ENCODE results near the gene TWSG1.

- TF ChIP-seq RAD21 (IDR thresholded peaks at IDR 0.05; ENCODE audit: low read depth), result no peak
- no peak for TF ChIP-seq FOXM1 (IDR thresholded peaks at IDR 0.05; ENCODE audit: borderline replicate concordance, low read depth)
- TF ChIP-seq YY1 (IDR thresholded peaks at IDR 0.05; ENCODE audit: low read depth), result no peak
- no peak for TF ChIP-seq TEAD4 (IDR thresholded peaks at IDR 0.05)
- TF ChIP-seq EP300 (IDR thresholded peaks at IDR 0.05; ENCODE audit: borderline replicate concordance), result no peak
- TF ChIP-seq TCF12 (IDR thresholded peaks at IDR 0.05; ENCODE audit: low read depth), result no peak
- TF ChIP-seq REST (IDR thresholded peaks at IDR 0.05; ENCODE audit: low read depth), result no peak
- no peak for TF ChIP-seq USF1 (IDR thresholded peaks at IDR 0.05)
- no peak for TF ChIP-seq TAF1 (IDR thresholded peaks at IDR 0.05; ENCODE audit: low read depth)
- no peak for TF ChIP-seq MAX (IDR thresholded peaks at IDR 0.05)
- no peak for TF ChIP-seq EGR1 (IDR thresholded peaks at IDR 0.05)
- no peak for TF ChIP-seq NFIC (IDR thresholded peaks at IDR 0.05)
- TF ChIP-seq CEBPB (IDR thresholded peaks at IDR 0.05), result no peak
- no peak for TF ChIP-seq CREB1 (IDR thresholded peaks at IDR 0.05; ENCODE audit: low read depth)
Observed at GRCh38 chr18:9379118-9379517, 44.5 kb downstream of the TWSG1 start.

All from Ishikawa (cell line).